Measurements from ENCODE around the gene WIPF1. TPM values are rescaled to one million over a fixed set of nuclear protein-coding genes. Genes with fewer than 3 reads are reported as not detected.
A peak's percentile ranks its signal among the peaks of the same experiment; 100 is the strongest.

The WIPF1 gene
- total RNA-seq, 1 experiment from 2014 or later: 62.6 TPM

DNA sequence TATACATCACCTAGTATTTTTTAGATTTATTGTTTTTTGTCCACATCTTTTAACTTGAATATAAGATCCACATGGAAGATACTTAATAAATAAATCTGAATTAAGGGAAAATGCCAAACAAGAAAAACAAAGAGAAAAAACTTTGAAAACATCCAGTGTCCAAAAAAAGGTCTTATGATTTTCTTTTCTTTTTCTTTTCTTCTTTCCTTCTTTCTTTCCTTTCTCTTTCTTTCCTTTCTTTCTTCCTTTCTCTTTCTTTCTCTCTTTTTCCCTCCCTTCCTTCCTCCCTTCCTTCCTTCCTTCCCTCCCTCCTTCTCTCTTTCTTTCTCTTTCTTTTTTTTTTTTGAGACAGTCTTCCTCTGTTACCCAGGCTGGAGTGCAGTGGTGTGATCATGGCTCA, 29.6 kb upstream of the WIPF1 start:
- H3K4me2 ChIP-seq (ENCODE audit: low read depth, low read length, poor library complexity, severe bottlenecking): no peak overlapping the region
- H3K27ac ChIP-seq (ENCODE audit: low read length): peak overlapping the region; percentile 88
- H3K4me1 ChIP-seq (ENCODE audit: low read length): peaks cover 100% of the 10 kb centered on the region
- H3K4me3 ChIP-seq (ENCODE audit: low read length): no peak overlapping the region
- no peaks in the 10 kb centered on the region for H4K20me1 ChIP-seq (ENCODE audit: insufficient read depth, low read depth, low read length)
- H3K9me2 ChIP-seq (replicated peaks; ENCODE audit: insufficient read depth, low read length): no peaks in the 10 kb centered on the region
- no peak overlapping the region for H3K9ac ChIP-seq (ENCODE audit: low read length)
- H2AFZ ChIP-seq (ENCODE audit: low read length): no peak overlapping the region
- no peaks in the 10 kb centered on the region for H3K9me3 ChIP-seq (ENCODE audit: low read length)
- no peaks in the 10 kb centered on the region for H3K27me3 ChIP-seq (ENCODE audit: low read length)
- H3K79me2 ChIP-seq (ENCODE audit: low read length): peaks cover 94% of the 10 kb centered on the region
- no peak for DNase-seq
- peaks cover 67% of the 10 kb centered on the region for H3K36me3 ChIP-seq (ENCODE audit: insufficient read depth, low read length)

DNA sequence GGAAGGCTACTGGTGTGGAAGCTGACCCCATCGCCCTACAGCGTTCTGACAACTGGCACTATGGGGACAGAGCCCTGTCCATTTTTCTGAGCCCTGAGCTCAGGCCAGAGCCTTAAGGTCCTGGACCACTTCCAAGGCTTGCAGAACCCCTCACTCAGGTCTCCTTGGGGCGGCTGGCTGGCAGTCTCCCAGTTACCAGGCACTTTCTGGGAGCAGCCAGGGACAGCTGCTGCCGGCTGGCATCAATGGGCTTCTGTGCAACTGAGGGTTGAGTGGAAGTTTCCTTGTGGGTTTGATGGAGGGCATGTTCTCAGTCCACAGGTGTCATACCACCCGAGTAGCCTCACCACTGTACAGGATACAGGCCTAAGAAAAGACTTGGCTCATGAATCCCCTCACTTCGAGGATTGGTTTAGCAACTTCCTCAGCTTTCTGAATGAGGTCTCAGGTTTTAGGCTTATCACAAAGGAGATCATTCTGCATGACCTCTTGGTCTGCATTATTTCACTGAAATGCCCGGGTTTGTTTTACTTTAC, 27.4 kb upstream of the WIPF1 start:
- Histone ChIP-seq H3K4me3 (ENCODE audit: low read length) (peak overlapping the region; percentile 10; the same call in 1 of the 2 replicates), H3K36me3 (ENCODE audit: insufficient read depth, low read length) (peaks cover 52% of the 10 kb centered on the region), H3K9me2 (replicated peaks; ENCODE audit: insufficient read depth, low read length) (no peaks in the 10 kb centered on the region), H3K27me3 (ENCODE audit: low read length) (no peaks in the 10 kb centered on the region), H3K9me3 (ENCODE audit: low read length) (no peaks in the 10 kb centered on the region), H3K79me2 (ENCODE audit: low read length) (peaks cover 89% of the 10 kb centered on the region), H3K27ac (ENCODE audit: low read length) (peak overlapping the region; percentile 88), H4K20me1 (ENCODE audit: insufficient read depth, low read depth, low read length) (no peaks in the 10 kb centered on the region), H3K9ac (ENCODE audit: low read length) (peak overlapping the region; percentile 34), H3K4me2 (ENCODE audit: low read depth, low read length, poor library complexity, severe bottlenecking) (peak overlapping the region; percentile 45), H2AFZ (ENCODE audit: low read length) (no peak overlapping the region), H3K4me1 (ENCODE audit: low read length) (peaks cover 84% of the 10 kb centered on the region)
- no peak for DNase-seq

DNA sequence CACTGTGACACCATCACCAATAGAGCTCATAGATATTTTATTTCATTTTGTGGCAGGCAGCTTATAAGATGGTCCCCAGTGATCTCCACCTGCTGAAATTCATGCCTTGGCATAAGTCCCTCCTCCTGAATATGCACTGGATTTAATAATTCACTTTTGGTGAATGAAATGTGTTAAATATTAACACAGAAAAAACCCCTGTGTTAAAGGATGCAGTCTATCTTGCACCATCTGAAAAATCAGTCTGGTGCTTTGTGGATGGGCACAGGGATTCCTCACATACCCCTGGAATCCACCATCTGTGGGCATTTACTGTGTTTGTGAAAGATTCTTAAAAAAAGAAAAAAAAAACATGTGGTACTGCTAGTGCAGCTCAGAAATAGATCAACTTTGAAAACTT, 26.1 kb upstream of the WIPF1 start:
- Histone ChIP-seq H3K4me3 (ENCODE audit: low read length) (no peak overlapping the region), H3K27me3 (ENCODE audit: low read length) (no peaks in the 10 kb centered on the region), H4K20me1 (ENCODE audit: insufficient read depth, low read depth, low read length) (no peaks in the 10 kb centered on the region), H3K4me2 (ENCODE audit: low read depth, low read length, poor library complexity, severe bottlenecking) (peak overlapping the region; percentile 45), H3K27ac (ENCODE audit: low read length) (peak overlapping the region; percentile 88), H3K9me2 (replicated peaks; ENCODE audit: insufficient read depth, low read length) (no peaks in the 10 kb centered on the region), H3K9ac (ENCODE audit: low read length) (peak overlapping the region; percentile 37), H3K4me1 (ENCODE audit: low read length) (peaks cover 73% of the 10 kb centered on the region), H3K79me2 (ENCODE audit: low read length) (peaks cover 89% of the 10 kb centered on the region), H3K36me3 (ENCODE audit: insufficient read depth, low read length) (peaks cover 44% of the 10 kb centered on the region), H3K9me3 (ENCODE audit: low read length) (no peaks in the 10 kb centered on the region), H2AFZ (ENCODE audit: low read length) (no peak overlapping the region)
- DNase-seq: no peak

DNA sequence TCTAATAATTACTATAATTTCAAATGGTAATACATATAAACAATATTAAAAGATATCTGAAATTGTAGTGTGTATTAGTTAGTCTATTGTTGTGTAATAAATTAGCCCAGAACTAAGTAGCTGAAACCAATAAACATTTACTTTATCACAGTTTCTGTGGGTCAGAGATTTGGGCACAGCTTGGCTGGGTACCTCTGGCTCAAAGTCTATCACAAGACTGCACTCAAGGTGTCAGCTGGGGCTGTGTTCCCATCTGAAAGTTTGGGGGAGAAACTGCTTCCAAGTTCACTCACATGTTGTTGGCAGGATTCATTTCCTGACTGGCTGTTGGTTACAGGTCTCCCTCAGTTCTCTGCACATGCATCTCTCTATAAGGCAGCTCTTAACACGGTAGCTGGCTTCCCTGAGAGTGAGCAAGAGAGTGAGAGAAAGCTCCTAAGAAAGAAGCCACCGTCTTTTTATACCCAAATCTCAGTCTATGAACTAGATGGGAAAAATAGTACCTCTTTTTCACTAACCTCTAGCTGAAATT, 25.6 kb upstream of the WIPF1 start:
- DNase-seq: no peak

DNA sequence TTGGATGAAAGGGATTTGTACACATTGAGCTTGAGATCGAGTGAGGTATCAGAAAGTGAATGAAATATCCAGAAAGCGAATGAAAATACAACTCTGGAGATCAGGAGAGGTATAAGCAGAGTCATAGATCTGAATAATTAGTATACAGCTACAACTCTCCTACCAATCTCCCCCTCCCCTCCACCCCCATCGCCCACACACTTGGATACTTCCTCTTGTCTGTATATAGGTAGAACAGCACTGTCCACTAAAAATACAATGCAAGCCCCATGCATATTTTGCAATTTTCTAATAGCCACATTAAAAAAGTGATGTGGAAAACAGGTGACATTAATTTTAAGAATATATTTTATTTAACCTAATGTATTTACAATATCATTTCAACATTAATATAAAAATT, 23.7 kb upstream of the WIPF1 start:
- Histone ChIP-seq H3K36me3 (ENCODE audit: insufficient read depth, low read length) (peaks cover 35% of the 10 kb centered on the region; the same call in 1 of the 2 replicates), H3K9ac (ENCODE audit: low read length) (no peak overlapping the region), H3K9me3 (ENCODE audit: low read length) (no peaks in the 10 kb centered on the region), H3K27ac (ENCODE audit: low read length) (peak overlapping the region; percentile 88), H2AFZ (ENCODE audit: low read length) (no peak overlapping the region), H3K79me2 (ENCODE audit: low read length) (peaks cover 75% of the 10 kb centered on the region), H3K9me2 (replicated peaks; ENCODE audit: insufficient read depth, low read length) (no peaks in the 10 kb centered on the region), H3K4me3 (ENCODE audit: low read length) (no peak overlapping the region), H3K4me1 (ENCODE audit: low read length) (peaks cover 73% of the 10 kb centered on the region), H3K27me3 (ENCODE audit: low read length) (no peaks in the 10 kb centered on the region), H4K20me1 (ENCODE audit: insufficient read depth, low read depth, low read length) (no peaks in the 10 kb centered on the region), H3K4me2 (ENCODE audit: low read depth, low read length, poor library complexity, severe bottlenecking) (no peak overlapping the region)
- no peak for DNase-seq

More for the DNA sequence above, 25.6 kb upstream of the WIPF1 start:
- H3K79me2 ChIP-seq (ENCODE audit: low read length): peaks cover 86% of the 10 kb centered on the region
- H3K9ac ChIP-seq (ENCODE audit: low read length): peak overlapping the region; percentile 37
- H3K4me1 ChIP-seq (ENCODE audit: low read length): peaks cover 73% of the 10 kb centered on the region
- no peaks in the 10 kb centered on the region for H3K9me2 ChIP-seq (replicated peaks; ENCODE audit: insufficient read depth, low read length)
- peak overlapping the region; percentile 88 for H3K27ac ChIP-seq (ENCODE audit: low read length)
- no peaks in the 10 kb centered on the region for H4K20me1 ChIP-seq (ENCODE audit: insufficient read depth, low read depth, low read length)
- peaks cover 39% of the 10 kb centered on the region for H3K36me3 ChIP-seq (ENCODE audit: insufficient read depth, low read length)
- H2AFZ ChIP-seq (ENCODE audit: low read length): no peak overlapping the region
- no peaks in the 10 kb centered on the region for H3K27me3 ChIP-seq (ENCODE audit: low read length)
- no peak overlapping the region for H3K4me3 ChIP-seq (ENCODE audit: low read length)
- peak overlapping the region; percentile 45 for H3K4me2 ChIP-seq (ENCODE audit: low read depth, low read length, poor library complexity, severe bottlenecking)
- H3K9me3 ChIP-seq (ENCODE audit: low read length): no peaks in the 10 kb centered on the region

DNA sequence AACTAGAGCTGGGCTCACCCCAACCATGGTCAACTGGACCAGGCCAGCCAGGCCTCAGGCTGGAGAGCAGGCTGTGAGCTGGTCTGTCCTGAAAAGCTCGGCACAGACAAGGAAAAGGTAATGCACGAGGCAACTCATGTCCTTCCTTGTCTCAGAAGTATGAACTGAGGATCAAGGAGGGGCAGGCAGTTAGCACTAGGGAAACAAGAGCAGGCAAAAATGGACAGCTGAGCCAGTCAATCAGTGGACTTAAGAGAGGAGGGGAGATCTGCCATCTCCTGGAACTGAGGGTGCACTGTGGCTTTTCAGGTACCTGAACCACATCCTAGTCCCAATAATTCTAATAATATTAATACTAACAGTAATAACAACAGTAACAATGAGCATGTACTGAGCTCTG, 20.6 kb upstream of the WIPF1 start:
- Histone ChIP-seq H4K20me1 (ENCODE audit: insufficient read depth, low read depth, low read length) (no peaks in the 10 kb centered on the region), H3K9ac (ENCODE audit: low read length) (no peak overlapping the region), H3K79me2 (ENCODE audit: low read length) (peaks cover 74% of the 10 kb centered on the region), H3K27ac (ENCODE audit: low read length) (peak overlapping the region; percentile 99), H3K36me3 (ENCODE audit: insufficient read depth, low read length) (peaks cover 24% of the 10 kb centered on the region), H3K9me2 (replicated peaks; ENCODE audit: insufficient read depth, low read length) (no peaks in the 10 kb centered on the region), H3K27me3 (ENCODE audit: low read length) (no peaks in the 10 kb centered on the region), H3K4me2 (ENCODE audit: low read depth, low read length, poor library complexity, severe bottlenecking) (no peak overlapping the region), H2AFZ (ENCODE audit: low read length) (no peak overlapping the region), H3K4me1 (ENCODE audit: low read length) (peaks cover 73% of the 10 kb centered on the region), H3K4me3 (ENCODE audit: low read length) (no peak overlapping the region), H3K9me3 (ENCODE audit: low read length) (no peaks in the 10 kb centered on the region)
- DNase-seq: no peak

DNA sequence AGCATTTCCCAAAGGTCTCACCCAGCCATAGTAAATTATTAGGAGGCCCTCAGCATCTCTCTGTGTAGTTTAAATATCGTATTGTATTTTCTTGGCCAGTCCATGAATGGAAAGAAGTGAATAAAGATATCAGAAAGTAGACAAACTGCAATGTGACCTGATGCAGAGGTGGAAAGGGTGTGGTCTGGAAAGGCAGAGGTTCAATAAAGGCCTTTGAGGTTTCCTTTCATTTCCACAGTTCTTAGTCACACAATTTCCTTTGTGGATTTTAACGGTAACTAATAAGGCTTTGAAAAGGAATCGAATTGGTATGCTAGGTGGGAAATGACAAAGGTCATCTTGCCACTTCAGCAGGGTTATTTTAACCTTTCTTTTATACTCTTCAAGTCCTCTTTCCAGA, 20.1 kb upstream of the WIPF1 start:
- H3K4me3 ChIP-seq (ENCODE audit: low read length): no peak overlapping the region
- H3K36me3 ChIP-seq (ENCODE audit: insufficient read depth, low read length): peaks cover 24% of the 10 kb centered on the region
- no peaks in the 10 kb centered on the region for H3K9me3 ChIP-seq (ENCODE audit: low read length)
- H2AFZ ChIP-seq (ENCODE audit: low read length): no peak overlapping the region
- H3K27me3 ChIP-seq (ENCODE audit: low read length): no peaks in the 10 kb centered on the region
- H4K20me1 ChIP-seq (ENCODE audit: insufficient read depth, low read depth, low read length): no peaks in the 10 kb centered on the region
- no peak overlapping the region for H3K4me2 ChIP-seq (ENCODE audit: low read depth, low read length, poor library complexity, severe bottlenecking)
- H3K4me1 ChIP-seq (ENCODE audit: low read length): peaks cover 73% of the 10 kb centered on the region
- no peak overlapping the region for H3K9ac ChIP-seq (ENCODE audit: low read length)
- DNase-seq: no peak
- peak overlapping the region; percentile 99 for H3K27ac ChIP-seq (ENCODE audit: low read length)
- H3K9me2 ChIP-seq (replicated peaks; ENCODE audit: insufficient read depth, low read length): no peaks in the 10 kb centered on the region
- peaks cover 76% of the 10 kb centered on the region for H3K79me2 ChIP-seq (ENCODE audit: low read length)

DNA sequence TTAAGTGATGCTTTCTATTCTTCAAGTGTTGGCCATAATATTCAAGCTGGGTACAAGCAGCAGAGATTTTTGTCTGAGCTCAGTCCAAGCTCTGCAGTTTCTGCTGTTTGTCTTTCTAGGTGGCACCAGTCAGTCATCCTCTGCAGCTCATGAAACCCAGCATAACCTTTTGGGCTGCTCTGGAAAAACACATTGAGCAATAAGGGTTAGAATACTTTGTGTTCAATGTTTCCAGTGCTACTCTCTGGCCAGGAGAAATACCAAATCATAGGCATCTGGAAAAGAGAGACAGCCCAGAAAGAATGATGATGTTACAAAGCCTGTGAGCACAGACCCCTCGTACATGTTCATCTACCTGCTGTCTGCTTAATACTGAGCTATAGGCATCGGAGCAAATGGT, 19.5 kb upstream of the WIPF1 start:
- peaks cover 74% of the 10 kb centered on the region for H3K79me2 ChIP-seq (ENCODE audit: low read length)
- H4K20me1 ChIP-seq (ENCODE audit: insufficient read depth, low read depth, low read length): no peaks in the 10 kb centered on the region
- no peak overlapping the region for H3K4me2 ChIP-seq (ENCODE audit: low read depth, low read length, poor library complexity, severe bottlenecking)
- no peak overlapping the region for H3K9ac ChIP-seq (ENCODE audit: low read length)
- no peaks in the 10 kb centered on the region for H3K27me3 ChIP-seq (ENCODE audit: low read length)
- H3K9me3 ChIP-seq (ENCODE audit: low read length): no peaks in the 10 kb centered on the region
- peaks cover 28% of the 10 kb centered on the region for H3K36me3 ChIP-seq (ENCODE audit: insufficient read depth, low read length)
- no peak for DNase-seq
- no peaks in the 10 kb centered on the region for H3K9me2 ChIP-seq (replicated peaks; ENCODE audit: insufficient read depth, low read length)
- H3K27ac ChIP-seq (ENCODE audit: low read length): peak overlapping the region; percentile 99
- H2AFZ ChIP-seq (ENCODE audit: low read length): no peak overlapping the region
- no peak overlapping the region for H3K4me3 ChIP-seq (ENCODE audit: low read length)
- H3K4me1 ChIP-seq (ENCODE audit: low read length): peaks cover 73% of the 10 kb centered on the region
